CD4-positive, alpha-beta memory T cell (primary cell): ENCODE results near the gene CLEC4E. TPM values are rescaled to one million over a fixed set of nuclear protein-coding genes. Genes with fewer than 3 reads are reported as not detected.
"Not testable (repeated sequence)": the region's sequence is repeated elsewhere in the genome, so short reads cannot be mapped to it uniquely, and the experiment has no call there.

Experiments
- CTCF ChIA-PET: fragments of 350-600 bp; sonication (Branson Sonifier 250); formaldehyde crosslinking; loops from one replicate; lab custom pipeline; 2021; ENCODE audit warnings: inconsistent platforms; ENCODE audit not compliant: partially characterized antibody; lab: Charles Lee
- POLR2A ChIA-PET: fragments of 350-600 bp; sonication (Branson Sonifier 250); formaldehyde crosslinking; loops from one replicate; lab custom pipeline; 2021; ENCODE audit not compliant: partially characterized antibody; lab: Charles Lee
- DNase-seq, 5 donors: peaks; one replicate each; pipeline versions ENCODE4 v3.0.0 to v3.0.0-alpha.2; 2020 to 2022; ENCODE audit warnings: mixed read lengths in 1 of 5
- H3K27ac ChIP-seq: one replicate; pipeline ENCODE4 v1.7.0; 2013; ENCODE audit warnings: low read depth, low read length
- H3K27me3 ChIP-seq: 2 replicates; pipeline ENCODE4 v1.7.0; 2013; ENCODE audit warnings: mild to moderate bottlenecking, low read length, moderate library complexity; ENCODE audit not compliant: insufficient read depth
- H3K36me3 ChIP-seq: 2 replicates; pipeline ENCODE4 v1.7.0; 2013; ENCODE audit warnings: mild to moderate bottlenecking, low read length, moderate library complexity; ENCODE audit not compliant: insufficient read depth
- H3K4me1 ChIP-seq: 2 replicates; pipeline ENCODE4 v1.7.0; 2013; ENCODE audit warnings: mild to moderate bottlenecking, low read length, moderate library complexity; ENCODE audit not compliant: insufficient read depth
- H3K4me3 ChIP-seq, 2 donors: one replicate each; pipeline ENCODE4 v1.7.0; 2013; ENCODE audit warnings: low read length in 2 of 2, mild to moderate bottlenecking in 1 of 2
- H3K9me3 ChIP-seq, 2 donors: one replicate each; pipeline ENCODE4 v1.7.0; 2013; ENCODE audit warnings: low read length in 2 of 2, control low read depth in 1 of 2; ENCODE audit not compliant: control insufficient read depth in 1 of 2
- H3K27ac Mint-ChIP-seq, 7 donors: one replicate each; pipeline ENCODE4 v1.8.0; 2020 to 2021; ENCODE audit warnings: mixed read lengths in 7 of 7, mild to moderate bottlenecking in 6 of 7, inconsistent platforms in 3 of 7, moderate library complexity in 3 of 7
- H3K27me3 Mint-ChIP-seq, 2 donors: one replicate each; pipeline ENCODE4 v1.8.0; 2020 to 2021; ENCODE audit warnings: mixed read lengths in 2 of 2
- H3K36me3 Mint-ChIP-seq, 2 donors: one replicate each; pipeline ENCODE4 v1.8.0; 2020 to 2021; ENCODE audit warnings: mixed read lengths in 2 of 2, inconsistent platforms in 1 of 2, mild to moderate bottlenecking in 1 of 2
- H3K4me1 Mint-ChIP-seq, 4 donors: one replicate each; pipeline ENCODE4 v1.8.0; 2020 to 2021; ENCODE audit warnings: mixed read lengths in 4 of 4, mild to moderate bottlenecking in 1 of 4
- H3K4me3 Mint-ChIP-seq, 8 donors: one replicate each; pipeline ENCODE4 v1.8.0; 2020 to 2021; ENCODE audit warnings: mixed read lengths in 8 of 8, mild to moderate bottlenecking in 7 of 8, moderate library complexity in 6 of 8, inconsistent platforms in 3 of 8
- H3K9me3 Mint-ChIP-seq, 8 donors: one replicate each; pipeline ENCODE4 v1.8.0; 2020 to 2021; ENCODE audit warnings: mixed read lengths in 8 of 8, mild to moderate bottlenecking in 5 of 8, inconsistent platforms in 3 of 8, moderate library complexity in 1 of 8
- intact Hi-C: fragments of 100-400 bp; cut with micrococcal nuclease; formaldehyde crosslinking; loops from one replicate; pipeline ENCODE4 v1.15.1; 2023
- polyA plus RNA-seq, 2 donors: library from polyadenylated mRNA; unstranded; fragments of 300-500 nt; fragmentation: Illumina TruSeq; gene quantifications; one replicate each; pipeline ENCODE4 v1.2.3, GENCODE V29; 2021
- total RNA-seq, 2 experiments: library from RNA; stranded (reverse); gene quantifications; one replicate each; pipeline ENCODE4 v1.2.3, GENCODE V29; 2021

The CLEC4E gene
- total and polyA plus RNA-seq, 4 experiments from 2014 or later: 0.89 TPM; not detected in 3

DNA sequence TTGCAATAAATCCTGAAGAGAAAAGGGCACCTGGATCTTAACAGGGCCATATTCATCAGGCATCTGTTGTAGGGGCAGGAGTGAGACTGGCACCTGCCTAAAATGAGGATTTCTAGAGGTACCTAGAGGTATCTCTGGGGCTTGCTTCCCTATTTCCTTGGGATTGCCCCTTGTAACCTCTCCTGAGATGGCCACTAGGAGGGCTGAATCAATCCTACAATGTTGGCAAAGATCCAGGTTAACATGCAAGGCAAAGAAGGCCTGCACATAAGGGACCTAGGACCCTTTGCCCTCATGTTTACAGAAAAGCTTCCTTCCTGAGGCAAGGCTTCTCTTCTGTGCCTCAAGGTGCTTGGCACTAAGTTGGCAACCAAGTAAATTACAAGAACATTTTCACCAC lies 25.8 kb upstream of the CLEC4E start:
- H3K9me3 ChIP-seq: no peaks in the 10 kb centered on the region
- Mint-ChIP-seq H3K36me3 (peaks cover 0 to 2% of the 10 kb centered on the region in 2 donors), H3K9me3 (peaks cover 3 to 30% (median 15%) of the 10 kb centered on the region in 8 donors), H3K4me1 (no peaks in the 10 kb centered on the region), H3K27ac (no peak overlapping the region), H3K4me3 (no peak overlapping the region), H3K27me3 (peaks cover 1 to 3% of the 10 kb centered on the region in 2 donors)
- H3K4me3 ChIP-seq: no peak overlapping the region
- POLR2A ChIA-PET: no interaction called here
- H3K27me3 ChIP-seq: no peaks in the 10 kb centered on the region
- no peaks in the 10 kb centered on the region for H3K36me3 ChIP-seq
- DNase-seq: no peak
- no peak overlapping the region for H3K27ac ChIP-seq
- intact Hi-C loops: no loop called here
- CTCF ChIA-PET: interaction anchor here (3.0 kb wide), 1 partner anchor 22 kb away, joined by 10 read pairs; no protein-coding TSS in a partner anchor
- peaks cover under 1% of the 10 kb centered on the region for H3K4me1 ChIP-seq

GRCh38 chr12:8566052-8566451 lies 25.3 kb upstream of the CLEC4E start:
- H3K9me3 ChIP-seq, H3K4me3 Mint-ChIP-seq, H3K36me3 Mint-ChIP-seq, H3K27ac ChIP-seq, intact Hi-C loops, H3K27ac Mint-ChIP-seq, H3K27me3 Mint-ChIP-seq, H3K4me3 ChIP-seq, H3K4me1 Mint-ChIP-seq, H3K36me3 ChIP-seq, H3K27me3 ChIP-seq, DNase-seq, POLR2A ChIA-PET, H3K4me1 ChIP-seq: not testable (repeated sequence)
- CTCF ChIA-PET: interaction anchor here (2.0 to 3.0 kb wide), 1 partner anchor 22 kb away, joined by 10 read pairs; no protein-coding TSS in a partner anchor
- peaks cover 3 to 30% (median 15%) of the 10 kb centered on the region in 8 donors for H3K9me3 Mint-ChIP-seq

- CTCF ChIA-PET: interaction anchor here (2.0 kb wide), 1 partner anchor 20 kb away, joined by 10 read pairs; no protein-coding TSS in a partner anchor
- intact Hi-C loops: no loop called here
These were observed 24.0 kb upstream of the CLEC4E start for GRCh38 chr12:8564656-8565055.

GRCh38 chr12:8563356-8563755 lies 22.7 kb upstream of the CLEC4E start:
- Mint-ChIP-seq H3K9me3 (peaks cover 3 to 32% (median 15%) of the 10 kb centered on the region in 8 donors), H3K27ac (no peak overlapping the region), H3K27me3 (peaks cover 3 to 9% of the 10 kb centered on the region in 2 donors), H3K4me1 (no peaks in the 10 kb centered on the region), H3K4me3 (no peak overlapping the region), H3K36me3 (peaks cover 0 to 2% of the 10 kb centered on the region in 2 donors)
- H3K36me3 ChIP-seq: no peaks in the 10 kb centered on the region
- no peaks in the 10 kb centered on the region for H3K4me1 ChIP-seq
- H3K4me3 ChIP-seq: no peak overlapping the region
- H3K9me3 ChIP-seq: no peaks in the 10 kb centered on the region
- POLR2A ChIA-PET: no interaction called here
- H3K27me3 ChIP-seq: no peaks in the 10 kb centered on the region
- intact Hi-C loops: no loop called here
- H3K27ac ChIP-seq: no peak overlapping the region
- CTCF ChIA-PET: interaction anchor here (1.1 kb wide), 1 partner anchor 27 kb away, joined by 4 read pairs; no protein-coding TSS in a partner anchor
- DNase-seq: no peak

More at GRCh38 chr12:8564656-8565055, 24.0 kb upstream of the CLEC4E start:
- Mint-ChIP-seq H3K4me3 (no peak overlapping the region), H3K27me3 (peaks cover 3 to 9% of the 10 kb centered on the region in 2 donors), H3K27ac (peak overlapping the region in 1 of 7 donors; percentile 55), H3K36me3 (peaks cover 0 to 2% of the 10 kb centered on the region in 2 donors), H3K4me1 (no peaks in the 10 kb centered on the region), H3K9me3 (peaks cover 3 to 32% (median 15%) of the 10 kb centered on the region in 8 donors)
- Histone ChIP-seq H3K9me3 (no peaks in the 10 kb centered on the region), H3K4me3 (no peak overlapping the region), H3K27ac (no peak overlapping the region), H3K36me3 (no peaks in the 10 kb centered on the region), H3K27me3 (no peaks in the 10 kb centered on the region), H3K4me1 (no peaks in the 10 kb centered on the region)
- no peak for DNase-seq
- POLR2A ChIA-PET: no interaction called here

GRCh38 chr12:8562310-8562709 lies 21.6 kb upstream of the CLEC4E start:
- peaks cover 2 to 9% of the 10 kb centered on the region in 2 donors for H3K27me3 Mint-ChIP-seq
- DNase-seq: no peak
- H3K9me3 ChIP-seq: no peaks in the 10 kb centered on the region
- H3K36me3 Mint-ChIP-seq: peaks cover 0 to 2% of the 10 kb centered on the region in 2 donors
- H3K4me3 ChIP-seq: no peak overlapping the region
- H3K4me3 Mint-ChIP-seq: no peak overlapping the region
- no peak overlapping the region for H3K27ac ChIP-seq
- H3K9me3 Mint-ChIP-seq: peaks cover 3 to 32% (median 14%) of the 10 kb centered on the region in 8 donors
- CTCF ChIA-PET: interaction anchor here (0.8 kb wide), 1 partner anchor 18 kb away, joined by 4 read pairs; no protein-coding TSS in a partner anchor
- no peaks in the 10 kb centered on the region for H3K4me1 ChIP-seq
- no peak overlapping the region for H3K27ac Mint-ChIP-seq
- POLR2A ChIA-PET: no interaction called here
- no peaks in the 10 kb centered on the region for H3K27me3 ChIP-seq
- intact Hi-C loops: no loop called here
- no peaks in the 10 kb centered on the region for H3K36me3 ChIP-seq
- H3K4me1 Mint-ChIP-seq: no peaks in the 10 kb centered on the region

DNA sequence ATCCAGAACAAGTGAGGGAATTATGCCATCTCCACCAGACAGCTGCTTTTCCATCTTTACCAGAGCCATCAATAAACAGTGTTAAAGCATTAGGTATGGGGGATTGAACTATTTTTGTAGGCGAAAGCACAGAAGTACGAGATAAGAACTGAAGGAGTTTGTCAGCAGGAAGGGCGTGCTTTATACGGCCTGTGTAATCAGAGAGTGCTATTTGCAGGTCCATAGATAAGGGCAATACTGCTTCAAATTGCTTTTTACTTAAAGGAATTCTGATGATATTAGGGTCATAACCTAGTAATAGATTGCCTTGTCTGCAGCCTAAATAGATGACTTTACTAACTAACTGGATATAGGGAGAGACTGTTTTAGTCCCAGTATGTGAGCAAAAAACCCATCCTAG lies 20.3 kb upstream of the CLEC4E start:
- Histone ChIP-seq H3K36me3 (no peaks in the 10 kb centered on the region), H3K4me3 (no peak overlapping the region), H3K27me3 (no peaks in the 10 kb centered on the region), H3K27ac (no peak overlapping the region), H3K9me3 (no peaks in the 10 kb centered on the region), H3K4me1 (no peaks in the 10 kb centered on the region)
- ChIA-PET POLR2A (no interaction called here), CTCF (interaction anchor here (1.4 kb wide), 1 partner anchor 17 kb away, joined by 9 read pairs; no protein-coding TSS in a partner anchor)
- Mint-ChIP-seq H3K27ac (no peak overlapping the region), H3K4me3 (no peak overlapping the region), H3K9me3 (peaks cover 3 to 29% (median 12%) of the 10 kb centered on the region in 8 donors), H3K36me3 (peaks cover 0 to 2% of the 10 kb centered on the region in 2 donors), H3K4me1 (no peaks in the 10 kb centered on the region), H3K27me3 (peaks cover 1 to 9% of the 10 kb centered on the region in 2 donors)
- intact Hi-C loops: no loop called here
- no peak for DNase-seq

DNA sequence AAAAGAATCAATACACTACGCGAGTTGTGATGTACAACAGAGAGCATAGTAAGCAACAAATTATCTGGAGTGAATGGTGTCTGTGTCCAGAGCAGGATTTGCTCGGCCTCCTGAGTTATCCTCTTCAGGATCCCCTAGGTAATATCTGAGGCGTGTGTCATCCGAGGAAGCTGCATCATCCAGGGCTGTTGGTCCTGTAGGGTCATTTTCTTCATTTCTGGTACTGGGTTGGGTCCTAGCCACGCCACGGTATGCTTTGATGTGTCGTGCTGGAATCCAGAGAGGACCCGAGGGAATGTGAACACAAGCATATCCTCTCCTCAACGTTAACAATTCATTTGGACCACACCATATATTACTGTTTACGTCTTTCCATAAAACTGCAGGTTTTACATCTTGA lies 19.0 kb upstream of the CLEC4E start:
- Histone ChIP-seq H3K36me3 (no peaks in the 10 kb centered on the region), H3K4me1 (no peaks in the 10 kb centered on the region), H3K27me3 (no peaks in the 10 kb centered on the region), H3K4me3 (no peak overlapping the region), H3K27ac (no peak overlapping the region), H3K9me3 (no peaks in the 10 kb centered on the region)
- POLR2A ChIA-PET: no interaction called here
- DNase-seq: no peak
- CTCF ChIA-PET: interaction anchor here (1.4 kb wide), 1 partner anchor 16 kb away, joined by 9 read pairs; no protein-coding TSS in a partner anchor
- intact Hi-C loops: no loop called here
- Mint-ChIP-seq H3K4me3 (no peak overlapping the region), H3K27ac (no peak overlapping the region), H3K27me3 (peaks cover 1 to 9% of the 10 kb centered on the region in 2 donors), H3K36me3 (peaks cover 0 to 2% of the 10 kb centered on the region in 2 donors), H3K9me3 (peaks cover 3 to 27% (median 12%) of the 10 kb centered on the region in 8 donors), H3K4me1 (no peaks in the 10 kb centered on the region)
